Fibroblast of villous mesenchyme (primary cell): ENCODE measurements around the gene GPRC5A. TPM values are rescaled to one million over a fixed set of nuclear protein-coding genes. Genes with fewer than 3 reads are reported as not detected.

Experiments used
- DNase-seq: peaks from one replicate; pipeline ENCODE4 v3.0.0-alpha.2; 2010; ENCODE audit warnings: low read depth
- H3K4me3 ChIP-seq: 2 replicates; pipeline ENCODE4 v1.5.1; 2011; ENCODE audit warnings: low read depth, mild to moderate bottlenecking, low read length
- total RNA-seq: library from RNA; depleted of rRNA; stranded (reverse); fragments of >200 nt; gene quantifications from 2 replicates; pipeline ENCODE4 v1.2.3, GENCODE V29; 2012
- TF ChIP-seq, protein P1 (sequence below): IDR thresholded peaks from 2 replicates; pipeline ENCODE4 v1.5.1; 2012; ENCODE audit warnings: low read depth, mild to moderate bottlenecking, low read length; ENCODE audit not compliant: insufficient read depth

Gene GPRC5A
- total RNA-seq, 1 donor, result 127 TPM

DNA sequence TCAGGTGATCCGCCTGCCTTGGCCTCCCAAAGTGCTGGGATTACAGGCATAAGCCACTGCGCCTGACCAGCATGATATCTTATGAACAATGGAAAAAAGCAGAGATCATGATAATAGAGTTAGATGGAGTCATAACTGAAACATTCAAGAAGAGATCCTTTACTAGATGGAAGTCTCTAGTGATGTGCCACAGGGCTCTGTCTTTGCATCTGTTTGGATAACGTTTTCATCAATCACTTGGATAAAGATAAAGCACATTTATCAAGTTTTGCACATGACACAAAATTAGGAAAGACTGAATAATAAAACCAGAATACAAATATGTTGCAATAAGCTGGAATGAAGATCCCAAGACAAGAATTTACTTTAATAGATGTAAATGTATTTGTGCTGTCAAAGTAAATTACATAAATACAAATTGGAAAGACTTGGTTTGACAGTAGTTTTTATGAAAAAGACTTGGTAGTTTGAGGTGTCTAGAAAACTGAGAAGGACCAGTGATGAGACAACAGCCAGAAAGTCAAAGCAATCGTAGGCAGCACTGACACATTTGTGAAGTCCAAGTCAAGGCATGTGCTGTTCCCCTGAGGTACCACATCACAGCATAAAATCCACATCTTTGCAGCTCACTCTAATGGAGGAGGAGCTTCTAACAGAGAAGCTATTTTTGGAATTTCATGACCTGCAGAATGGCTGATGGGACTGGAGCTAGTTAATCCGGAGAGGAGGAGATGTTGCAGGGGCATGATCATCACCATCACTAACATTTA is 28.5 kb downstream of the GPRC5A start:
- no peak overlapping the region for H3K4me3 ChIP-seq
- TF ChIP-seq, protein P1, sequence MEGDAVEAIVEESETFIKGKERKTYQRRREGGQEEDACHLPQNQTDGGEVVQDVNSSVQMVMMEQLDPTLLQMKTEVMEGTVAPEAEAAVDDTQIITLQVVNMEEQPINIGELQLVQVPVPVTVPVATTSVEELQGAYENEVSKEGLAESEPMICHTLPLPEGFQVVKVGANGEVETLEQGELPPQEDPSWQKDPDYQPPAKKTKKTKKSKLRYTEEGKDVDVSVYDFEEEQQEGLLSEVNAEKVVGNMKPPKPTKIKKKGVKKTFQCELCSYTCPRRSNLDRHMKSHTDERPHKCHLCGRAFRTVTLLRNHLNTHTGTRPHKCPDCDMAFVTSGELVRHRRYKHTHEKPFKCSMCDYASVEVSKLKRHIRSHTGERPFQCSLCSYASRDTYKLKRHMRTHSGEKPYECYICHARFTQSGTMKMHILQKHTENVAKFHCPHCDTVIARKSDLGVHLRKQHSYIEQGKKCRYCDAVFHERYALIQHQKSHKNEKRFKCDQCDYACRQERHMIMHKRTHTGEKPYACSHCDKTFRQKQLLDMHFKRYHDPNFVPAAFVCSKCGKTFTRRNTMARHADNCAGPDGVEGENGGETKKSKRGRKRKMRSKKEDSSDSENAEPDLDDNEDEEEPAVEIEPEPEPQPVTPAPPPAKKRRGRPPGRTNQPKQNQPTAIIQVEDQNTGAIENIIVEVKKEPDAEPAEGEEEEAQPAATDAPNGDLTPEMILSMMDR, result no peak
- no peak for DNase-seq

GRCh38 chr12:12922191-12922616 is 30.8 kb downstream of the GPRC5A start:
- peak; percentile 77 for DNase-seq
- TF ChIP-seq, protein P1, result no peak
- no peak overlapping the region for H3K4me3 ChIP-seq

DNA sequence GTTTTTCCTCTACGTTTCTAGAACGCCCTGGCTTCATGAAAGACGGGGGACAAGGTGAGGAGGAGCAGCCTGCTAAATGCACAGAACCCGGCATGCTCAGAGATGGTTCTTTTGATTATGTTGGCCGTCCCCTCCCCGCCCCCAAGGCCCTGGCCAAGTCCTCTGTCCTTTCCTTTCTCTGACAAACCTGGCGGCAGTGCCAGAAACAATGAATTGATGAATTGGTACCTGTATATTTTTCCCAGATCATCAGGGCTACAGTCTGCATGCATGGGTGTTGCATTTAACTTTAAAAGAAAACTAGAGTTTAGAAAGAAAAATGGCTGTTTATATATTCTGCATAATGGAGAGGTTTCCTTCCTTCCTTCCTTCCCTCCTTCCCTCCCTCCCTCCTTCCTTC is 31.6 kb downstream of the GPRC5A start:
- no peak for DNase-seq
- no peak overlapping the region for H3K4me3 ChIP-seq
- TF ChIP-seq, protein P1, result no peak

- TF ChIP-seq, protein P1, result no peak
- H3K4me3 ChIP-seq, result no peak overlapping the region
- DNase-seq, result no peak
Observed at GRCh38 chr12:12924169-12924568, 32.8 kb downstream of the GPRC5A start.

DNA sequence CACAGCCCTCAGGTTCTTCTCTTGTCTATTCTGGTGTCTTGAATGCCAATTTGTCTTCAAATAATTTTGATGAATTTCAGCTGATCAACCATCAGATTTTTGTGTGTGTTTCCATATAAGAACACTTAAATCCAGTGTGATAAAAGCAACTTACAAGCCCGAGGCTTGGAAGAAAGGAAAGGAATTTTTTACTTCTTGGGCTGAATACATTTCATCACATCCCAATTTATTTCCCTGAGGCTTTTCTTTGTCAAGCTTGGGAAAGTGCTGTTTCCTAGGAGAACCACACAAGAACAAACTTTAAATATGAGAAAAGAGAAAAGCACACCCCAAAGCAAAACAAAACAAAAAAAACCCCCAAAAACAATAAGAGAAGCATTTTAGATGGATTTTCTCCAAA is 34.0 kb downstream of the GPRC5A start:
- peak; percentile 50 for DNase-seq
- TF ChIP-seq, protein P1, result no peak
- no peak overlapping the region for H3K4me3 ChIP-seq

DNA sequence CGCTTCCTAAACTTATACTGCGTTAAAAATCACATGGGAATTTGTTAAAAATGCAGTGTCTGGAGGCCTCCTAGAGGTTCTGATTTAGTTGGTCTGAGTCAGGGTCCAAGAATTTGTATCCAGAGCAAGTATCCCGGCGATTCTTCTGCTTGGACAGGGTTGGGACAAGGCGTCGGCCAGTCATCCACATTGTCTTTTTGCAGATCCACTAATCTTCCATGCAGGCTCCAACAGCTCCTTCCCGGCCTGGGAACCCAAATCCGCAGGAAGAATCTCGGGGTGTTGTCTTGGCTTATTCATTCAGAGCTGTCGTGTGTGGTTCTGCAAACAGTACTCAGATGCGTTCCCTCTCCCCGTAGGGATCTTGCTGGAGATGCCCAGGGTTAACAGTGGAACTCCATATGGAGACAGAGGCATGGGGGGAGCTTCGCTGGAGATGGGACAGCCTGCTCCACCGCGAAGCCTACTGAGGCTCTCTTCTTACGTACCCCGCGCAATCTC is 35.3 kb downstream of the GPRC5A start:
- peak; percentile 74 for DNase-seq
- peak overlapping the region; percentile 31 for H3K4me3 ChIP-seq
- TF ChIP-seq, protein P1, result no peak
